ENCODE data around the gene GREB1. TPM values are rescaled to one million over a fixed set of nuclear protein-coding genes. Genes with fewer than 3 reads are reported as not detected.

GREB1 gene
- total RNA-seq, 4 donors from 2014 or later, result 3.1 to 8.8 (median 6.5) TPM

- 93% methylated on average over 2 to 3 of the region's 3 CpGs for WGBS, 2 donors (ENCODE audit: low coverage in 1 of 2)
- peaks cover 0 to 6% (median 0%) of the 10 kb centered on the region in 3 donors for H3K4me1 ChIP-seq
- no peak overlapping the region for H3K4me3 ChIP-seq
- H3K27me3 ChIP-seq, result peaks cover 33% of the 10 kb centered on the region
- TF ChIP-seq POLR2AphosphoS5 (IDR thresholded peaks at IDR 0.05), result no peak
- TF ChIP-seq POLR2A (IDR thresholded peaks at IDR 0.05), result no peak
- TF ChIP-seq EP300 (IDR thresholded peaks at IDR 0.05), result no peak
- TF ChIP-seq CTCF (IDR thresholded peaks at IDR 0.05), result no peak
- no peak for ATAC-seq
- H3K9me3 ChIP-seq, result peaks cover 0 to 6% (median 0%) of the 10 kb centered on the region in 3 donors
- no peaks in the 10 kb centered on the region for H3K36me3 ChIP-seq
- no peak overlapping the region for H3K27ac ChIP-seq
Observed at GRCh38 chr2:11675423-11676112, 141.7 kb downstream of the GREB1 start.

GRCh38 chr2:11676640-11677039 lies 142.8 kb downstream of the GREB1 start:
- Histone ChIP-seq H3K27ac (no peak overlapping the region), H3K27me3 (peaks cover 31% of the 10 kb centered on the region), H3K36me3 (no peaks in the 10 kb centered on the region), H3K4me3 (no peak overlapping the region), H3K9me3 (peaks cover 0 to 6% (median 0%) of the 10 kb centered on the region in 3 donors), H3K4me1 (peaks cover 0 to 6% (median 0%) of the 10 kb centered on the region in 3 donors)
- WGBS, 2 donors (ENCODE audit: low coverage in 1 of 2), result 40 to 54% methylated on average over 2 to 9 of the region's 11 CpGs
- no peak for TF ChIP-seq POLR2A (IDR thresholded peaks at IDR 0.05)
- no peak for TF ChIP-seq CTCF (IDR thresholded peaks at IDR 0.05)
- no peak for TF ChIP-seq EP300 (IDR thresholded peaks at IDR 0.05)
- TF ChIP-seq POLR2AphosphoS5 (IDR thresholded peaks at IDR 0.05), result no peak
- no peak for ATAC-seq

GRCh38 chr2:11677136-11678055 lies 143.6 kb downstream of the GREB1 start:
- no peaks in the 10 kb centered on the region for H3K36me3 ChIP-seq
- TF ChIP-seq POLR2A (IDR thresholded peaks at IDR 0.05) (no peak), POLR2AphosphoS5 (IDR thresholded peaks at IDR 0.05) (no peak), CTCF (IDR thresholded peaks at IDR 0.05) (no peak)
- H3K4me1 ChIP-seq, result peaks cover 0 to 6% (median 0%) of the 10 kb centered on the region in 3 donors
- H3K27me3 ChIP-seq, result peaks cover 28% of the 10 kb centered on the region
- H3K9me3 ChIP-seq, result peaks cover 0 to 6% (median 0%) of the 10 kb centered on the region in 3 donors
- no peak overlapping the region for H3K27ac ChIP-seq
- ATAC-seq, result no peak
- WGBS, 2 donors (ENCODE audit: low coverage in 1 of 2), result 50 to 81% methylated on average over 7 to 13 of the region's 27 CpGs
- no peak overlapping the region for H3K4me3 ChIP-seq

- no peaks in the 10 kb centered on the region for H3K36me3 ChIP-seq
- H3K9me3 ChIP-seq, result peaks cover 0 to 6% (median 0%) of the 10 kb centered on the region in 3 donors
- no peak overlapping the region for H3K27ac ChIP-seq
- ATAC-seq, result no peak
- WGBS, 2 donors (ENCODE audit: low coverage in 1 of 2), result 72% methylated on average over 6 of the region's 14 CpGs; no CpG with 5 or more reads in 1 of the 2 donors
- peaks cover 0 to 6% (median 0%) of the 10 kb centered on the region in 3 donors for H3K4me1 ChIP-seq
- H3K27me3 ChIP-seq, result peaks cover 31% of the 10 kb centered on the region
- no peak overlapping the region for H3K4me3 ChIP-seq
- no peak for TF ChIP-seq POLR2A (IDR thresholded peaks at IDR 0.05)
- no peak for TF ChIP-seq CTCF (IDR thresholded peaks at IDR 0.05)
- no peak for TF ChIP-seq EP300 (IDR thresholded peaks at IDR 0.05)
- TF ChIP-seq POLR2AphosphoS5 (IDR thresholded peaks at IDR 0.05), result no peak
Observed at GRCh38 chr2:11678306-11678960, 144.6 kb downstream of the GREB1 start.

All from gastroesophageal sphincter (tissue), 4 donors.